HepG2 (cell line): ENCODE data around the gene RECK.
A peak's percentile ranks its signal among the peaks of the same experiment; 100 is the strongest.

Source experiments
- CREB1 ChIP-seq, 2 experiments: fragments of 450-650 bp in 1 of 2; IDR thresholded peaks; 2 replicates each; pipeline ENCODE4 v1.6.1; 2016 to 2017; ENCODE audit warnings: control low read depth in 1 of 2, mild to moderate bottlenecking in 1 of 2, missing compliant biosample characterization in 1 of 2, missing genetic modification characterization in 1 of 2
- CTCF ChIP-seq: sonication (generic); formaldehyde crosslinking; IDR thresholded peaks from 2 replicates; pipeline ENCODE4 v1.5.0; 2020; ENCODE audit warnings: mild to moderate bottlenecking, missing genetic modification reagents, moderate library complexity
- FOXO4 ChIP-seq: sonication (generic); formaldehyde crosslinking; conservative IDR thresholded peaks from 2 replicates; pipeline ENCODE4 v1.8.1; 2023; ENCODE audit warnings: missing genetic modification reagents
- MYNN ChIP-seq: sonication (generic); formaldehyde crosslinking; IDR thresholded peaks from 2 replicates; pipeline ENCODE4 v1.4.0; 2020; ENCODE audit warnings: mild to moderate bottlenecking, low read depth, missing genetic modification reagents
- PATZ1 ChIP-seq: sonication (generic); formaldehyde crosslinking; IDR thresholded peaks from 2 replicates; pipeline ENCODE4 v1.4.0; 2020; ENCODE audit warnings: missing genetic modification reagents
- TCF7L2 ChIP-seq: IDR thresholded peaks from 2 replicates; pipeline ENCODE4 v1.6.1; 2011; ENCODE audit warnings: mild to moderate bottlenecking, low read depth, low read length, moderate library complexity
- ZBTB2 ChIP-seq: sonication (generic); formaldehyde crosslinking; IDR thresholded peaks from 2 replicates; pipeline ENCODE4 v1.8.0; 2022; ENCODE audit warnings: low read depth, missing genetic modification reagents
- ZBTB43 ChIP-seq: sonication (generic); formaldehyde crosslinking; conservative IDR thresholded peaks from 2 replicates; pipeline ENCODE4 v1.4.0; 2020; ENCODE audit warnings: missing genetic modification reagents
- ZMYM2 ChIP-seq: sonication (generic); formaldehyde crosslinking; IDR thresholded peaks from 2 replicates; pipeline ENCODE4 v1.8.0; 2022; ENCODE audit warnings: mild to moderate bottlenecking, missing genetic modification reagents
- ZNF12 ChIP-seq: sonication (generic); formaldehyde crosslinking; IDR thresholded peaks from 2 replicates; pipeline ENCODE4 v1.5.0; 2020; ENCODE audit warnings: missing genetic modification reagents
- ZNF558 ChIP-seq: sonication (generic); formaldehyde crosslinking; IDR thresholded peaks from 2 replicates; pipeline ENCODE4 v1.9.0; 2022; ENCODE audit warnings: mild to moderate bottlenecking, missing genetic modification reagents, borderline replicate concordance

GRCh38 chr9:36166168-36166927, 129.6 kb downstream of the RECK start:
- TF ChIP-seq PATZ1 (CRISPR knock-in tag) (0 out of 2 replicates have a peak, but pooled peaks have one; percentile 23), ZNF558 (CRISPR knock-in tag) (no peak), ZMYM2 (no peak), CREB1 (IDR thresholded peaks at IDR 0.05) (no peak), CREB1 (CRISPR knock-in tag; IDR thresholded peaks at IDR 0.05) (no peak), ZBTB43 (CRISPR knock-in tag) (no peak), FOXO4 (CRISPR knock-in tag) (no peak), MYNN (no peak), CTCF (CRISPR knock-in tag) (peak; percentile 95), TCF7L2 (no peak), ZBTB2 (CRISPR knock-in tag) (no peak), ZNF12 (CRISPR knock-in tag) (no peak)
